A549 (cell line): Measurements from ENCODE around the gene KCNQ1. TPM values are rescaled to one million over a fixed set of nuclear protein-coding genes. Genes with fewer than 3 reads are reported as not detected.

ENCODE experiments used
- ATAC-seq, 2 experiments: fragments of 200-7000 bp in 1 of 2; fragments of >200 bp in 1 of 2; cut with Nextera tagmentation in 1 of 2; cut with Tn5 transposase in 1 of 2; 3 replicates each; pipeline versions ENCODE4 v1.8.0 to v1.9.1; 2018 to 2020; ENCODE audit warnings: mild to moderate bottlenecking in 1 of 2, moderate library complexity in 1 of 2
- CTCF ChIA-PET: fragments of 300-600 bp; sonication (Branson Sonifier 250); formaldehyde crosslinking; extraction: SDS; loops from one replicate; lab custom pipeline; 2021; ENCODE audit warnings: antibody characterized with exemption, inconsistent platforms; lab: Yijun Ruan, JAX
- POLR2A ChIA-PET: fragments of 350-600 bp; formaldehyde crosslinking; extraction: SDS; loops from one replicate; lab custom pipeline; 2021; ENCODE audit warnings: antibody characterized with exemption, inconsistent platforms; lab: Yijun Ruan, JAX
- DNase-seq, 2 experiments: peaks; one replicate each; pipeline versions ENCODE4 v3.0.0 to v3.0.0-alpha.2; 2011 to 2016; ENCODE audit warnings: low read depth in 1 of 2, low spot score in 1 of 2
- FAIRE-seq: peaks from 2 replicates; lab custom pipeline; 2011; peaks lifted over from hg19 to GRCh38; lab: Jason Lieb, UNC
- H3K27ac ChIP-seq, 2 experiments: fragments of >200 bp; sonication (Bioruptor Twin); formaldehyde crosslinking; 3 replicates each; pipeline ENCODE4 v1.5.1; 2016 to 2017
- H3K4me1 ChIP-seq: fragments of >200 bp; sonication (Bioruptor Twin); formaldehyde crosslinking; 3 replicates; pipeline ENCODE4 v1.6.1; 2016
- H3K4me2 ChIP-seq: fragments of >200 bp; sonication (Bioruptor Twin); formaldehyde crosslinking; 3 replicates; pipeline ENCODE4 v1.6.1; 2016
- H3K4me3 ChIP-seq: fragments of >200 bp; sonication (Bioruptor Twin); formaldehyde crosslinking; 3 replicates; pipeline ENCODE4 v1.5.1; 2016
- H3K9me3 ChIP-seq: fragments of >200 bp; sonication (Bioruptor Twin); formaldehyde crosslinking; 3 replicates; pipeline ENCODE4 v1.6.1; 2016
- BCL3 ChIP-seq: fragments of >200 bp; sonication (Bioruptor Twin); formaldehyde crosslinking; IDR thresholded peaks from 3 replicates; pipeline ENCODE4 v1.6.1; 2016
- CBX8 ChIP-seq: fragments of 200-600 bp; sonication (generic); IDR thresholded peaks from 2 replicates; pipeline ENCODE4 v1.6.1; 2016
- CHD2 ChIP-seq: fragments of 150-350 bp; IDR thresholded peaks from 2 replicates; pipeline ENCODE4 v1.6.1; 2014; ENCODE audit warnings: low read length; ENCODE audit not compliant: partially characterized antibody
- CHD4 ChIP-seq: fragments of 200-600 bp; sonication (generic); IDR thresholded peaks from 2 replicates; pipeline ENCODE4 v1.6.1; 2016; ENCODE audit warnings: antibody characterized with exemption, mild to moderate bottlenecking, borderline replicate concordance
- EHMT2 ChIP-seq: fragments of 200-600 bp; sonication (generic); IDR thresholded peaks from 2 replicates; pipeline ENCODE4 v1.6.1; 2016; ENCODE audit warnings: antibody characterized with exemption, low read depth, mild to moderate bottlenecking, moderate library complexity
- EP300 ChIP-seq, 2 experiments: fragments of >200 bp; sonication (Bioruptor Twin); formaldehyde crosslinking; IDR thresholded peaks; 2 replicates in 1 of 2; 3 replicates in 1 of 2; pipeline ENCODE4 v1.6.1; 2016 to 2017
- FOSB ChIP-seq: fragments of 250-450 bp; sonication (Bioruptor Pico); IDR thresholded peaks from 2 replicates; pipeline ENCODE4 v1.5.0; 2020; ENCODE audit warnings: mild to moderate bottlenecking, moderate library complexity
- FOXS1 ChIP-seq: fragments of 250-450 bp; sonication (Bioruptor Pico); IDR thresholded peaks from 2 replicates; pipeline ENCODE4 v1.5.0; 2020; ENCODE audit warnings: mild to moderate bottlenecking, moderate library complexity
- GATA3 ChIP-seq: IDR thresholded peaks from 2 replicates; pipeline ENCODE4 v1.6.1; 2012; ENCODE audit warnings: borderline replicate concordance
- HDAC2 ChIP-seq: fragments of 200-600 bp; sonication (generic); IDR thresholded peaks from 2 replicates; pipeline ENCODE4 v1.6.1; 2016
- HOXA7 ChIP-seq: fragments of 250-450 bp; sonication (Bioruptor Pico); IDR thresholded peaks from 2 replicates; pipeline ENCODE4 v1.5.0; 2020; ENCODE audit warnings: mild to moderate bottlenecking, moderate library complexity
- JUN ChIP-seq, 2 experiments: fragments of >200 bp; sonication (Bioruptor Twin); formaldehyde crosslinking; IDR thresholded peaks; 2 replicates in 1 of 2; 3 replicates in 1 of 2; pipeline ENCODE4 v1.6.1; 2016 to 2017
- JUNB ChIP-seq: fragments of >200 bp; sonication (Bioruptor Twin); formaldehyde crosslinking; IDR thresholded peaks from 2 replicates; pipeline ENCODE4 v1.6.1; 2016
- KDM5A ChIP-seq: fragments of 200-600 bp; sonication (generic); IDR thresholded peaks from 2 replicates; pipeline ENCODE4 v1.6.1; 2016; ENCODE audit warnings: antibody characterized with exemption, mild to moderate bottlenecking
- MAZ ChIP-seq: fragments of 150-350 bp; IDR thresholded peaks from 2 replicates; pipeline ENCODE4 v1.6.1; 2014; ENCODE audit warnings: antibody characterized with exemption, low read depth, low read length, borderline replicate concordance
- NFE2L2 ChIP-seq: fragments of 150-350 bp; conservative IDR thresholded peaks from 2 replicates; pipeline ENCODE4 v1.6.1; 2014; ENCODE audit warnings: low read length
- NPAS2 ChIP-seq: fragments of 250-450 bp; sonication (Bioruptor Pico); IDR thresholded peaks from 2 replicates; pipeline ENCODE4 v1.8.0; 2022; ENCODE audit warnings: mild to moderate bottlenecking, moderate library complexity, borderline replicate concordance
- POLR2A ChIP-seq: IDR thresholded peaks from 2 replicates; pipeline ENCODE4 v1.6.1; 2012; ENCODE audit warnings: mild to moderate bottlenecking, low read length
- POLR2AphosphoS2 ChIP-seq: conservative IDR thresholded peaks from 2 replicates; pipeline ENCODE4 v1.6.1; 2012; ENCODE audit warnings: low read length, improper control_type of control experiment, inconsistent platforms
- RAD21 ChIP-seq, 2 experiments: fragments of >200 bp in 1 of 2; sonication (Bioruptor Twin) in 1 of 2; formaldehyde crosslinking in 1 of 2; IDR thresholded peaks in 1 of 2; conservative IDR thresholded peaks in 1 of 2; 2 replicates in 1 of 2; 3 replicates in 1 of 2; pipeline ENCODE4 v1.6.1; 2012 to 2018; ENCODE audit warnings: inconsistent platforms in 1 of 2
- RNF2 ChIP-seq: fragments of 200-600 bp; sonication (generic); IDR thresholded peaks from 2 replicates; pipeline ENCODE4 v1.6.1; 2016; ENCODE audit warnings: low read depth, mild to moderate bottlenecking, antibody characterized with exemption, moderate library complexity, borderline replicate concordance
- SREBF2 ChIP-seq: fragments of 450-650 bp; IDR thresholded peaks from 2 replicates; pipeline ENCODE4 v1.6.1; 2014; ENCODE audit warnings: mild to moderate bottlenecking, moderate library complexity
- TFCP2L1 ChIP-seq: fragments of 250-450 bp; sonication (Bioruptor Pico); IDR thresholded peaks from 2 replicates; pipeline ENCODE4 v1.5.0; 2021; ENCODE audit warnings: mild to moderate bottlenecking
- ZC3H11A ChIP-seq: fragments of 450-650 bp; IDR thresholded peaks from 2 replicates; pipeline ENCODE4 v1.6.1; 2014; ENCODE audit warnings: antibody characterized with exemption, mild to moderate bottlenecking
- WGBS: methylation state at CpG from one replicate; pipeline ENCODE4 v1.1.6; 2017; ENCODE audit errors: missing lambda C conversion rate; 5-methylcytosine and 5-hydroxymethylcytosine counted together
- polyA plus RNA-seq, 4 experiments: library from polyadenylated mRNA; depleted of rRNA in 3 of 4; stranded (reverse); fragments of >200 nt; fragmentation: RNase III in 1 of 4; extraction: RNeasy Plus Mini Kit Qiagen cat#74134 plus additional on column Dnase treatment in 1 of 4; gene quantifications; 2 replicates in 3 of 4; 3 replicates in 1 of 4; pipeline ENCODE4 v1.2.3, GENCODE V29; 2011 to 2017
- TF ChIP-seq, protein P1 (sequence below): fragments of >200 bp; sonication (Bioruptor Twin); formaldehyde crosslinking; IDR thresholded peaks from 3 replicates; pipeline ENCODE4 v1.5.1; 2016

The KCNQ1 gene
- polyA plus RNA-seq, 2 of the 4 experiments (the other 2 are of a cell fraction): 0.14 to 0.17 TPM

DNA sequence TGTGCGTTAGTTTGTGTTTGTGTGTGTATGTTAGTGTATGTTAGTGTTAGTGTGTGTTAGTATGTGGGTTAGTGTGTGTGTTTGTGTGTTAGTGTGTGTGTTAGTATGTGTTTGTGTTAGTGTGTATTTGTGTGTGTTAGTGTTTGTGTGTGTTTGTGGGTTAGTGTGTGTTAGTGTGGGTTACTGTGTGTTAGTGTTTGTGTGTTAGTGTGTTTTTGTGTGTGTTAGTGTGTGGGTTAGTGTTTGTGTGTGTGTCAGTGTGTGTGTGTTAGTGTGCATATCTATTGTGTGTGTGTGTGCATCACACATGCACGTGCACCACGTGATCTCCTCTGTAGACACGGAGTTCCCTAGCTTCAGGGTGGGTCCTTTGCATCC lies 139.6 kb downstream of the KCNQ1 start:
- Histone ChIP-seq H3K4me2 (no peak overlapping the region), H3K4me1 (no peaks in the 10 kb centered on the region), H3K4me3 (no peak overlapping the region), H3K9me3 (no peaks in the 10 kb centered on the region)
- 60% methylated on average over 4 of the region's 4 CpGs for WGBS
- DNase-seq (no peak), FAIRE-seq (no peak), ATAC-seq (no peak)
- CTCF ChIA-PET: no interaction called here
- POLR2A ChIA-PET: no interaction called here
- no peak for TF ChIP-seq EHMT2
- no peak for TF ChIP-seq RAD21 (conservative IDR thresholded peaks at IDR 0.05 in 1 of 2, IDR thresholded peaks at IDR 0.05 in 1 of 2)
- no peak for TF ChIP-seq GATA3
- TF ChIP-seq NPAS2 (CRISPR knock-in tag): no peak
- no peak for TF ChIP-seq EP300 (IDR thresholded peaks at IDR 0.05)
- no peak for TF ChIP-seq RNF2
- no peak for TF ChIP-seq JUNB
- no peak for TF ChIP-seq FOXS1 (CRISPR knock-in tag)
- no peak for TF ChIP-seq HDAC2
- no peak for TF ChIP-seq BCL3
- TF ChIP-seq POLR2AphosphoS2: no peak
- no peak for TF ChIP-seq CHD2
- no peak for TF ChIP-seq ZC3H11A
- TF ChIP-seq KDM5A: no peak
- TF ChIP-seq, all 56 proteins: peak for 0
- no peak overlapping the region for H3K27ac ChIP-seq

DNA sequence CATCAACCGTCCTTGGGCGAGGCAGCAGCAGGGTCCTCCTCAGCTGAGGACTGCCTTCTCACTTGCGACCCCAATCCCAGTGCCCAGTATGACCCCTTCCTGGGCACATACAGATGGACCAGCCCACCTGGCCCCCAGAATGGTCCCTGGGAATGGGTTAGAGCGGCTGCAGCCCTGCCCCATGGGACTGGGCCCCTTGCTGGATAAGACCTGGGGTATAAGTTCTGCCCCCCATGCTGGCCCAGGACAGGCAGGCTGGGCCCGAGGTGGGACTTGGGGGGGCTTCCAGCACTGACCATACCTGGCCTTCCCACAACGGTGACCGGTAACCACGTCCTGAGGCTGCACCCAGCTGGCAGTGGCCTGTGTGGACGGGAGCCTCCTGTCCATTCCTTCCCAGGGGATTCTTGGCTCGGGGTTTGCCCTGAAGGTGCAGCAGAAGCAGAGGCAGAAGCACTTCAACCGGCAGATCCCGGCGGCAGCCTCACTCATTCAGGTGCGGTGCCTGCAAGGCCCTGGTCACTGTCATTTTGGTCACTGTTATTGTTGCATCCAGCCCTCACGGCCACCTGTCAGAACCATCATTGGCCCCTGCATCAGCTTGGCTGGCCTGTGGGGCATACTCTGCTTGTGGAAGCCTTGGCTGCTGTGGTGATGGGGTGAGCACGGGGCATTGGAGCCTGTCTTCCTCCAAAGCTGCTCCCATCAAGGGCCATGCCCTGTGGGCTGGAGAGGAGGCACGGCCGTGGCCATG lies 140.2 kb downstream of the KCNQ1 start:
- no peak overlapping the region for H3K4me2 ChIP-seq
- no peak overlapping the region for H3K27ac ChIP-seq
- TF ChIP-seq HDAC2 (no peak), POLR2AphosphoS2 (no peak), SREBF2 (no peak), TFCP2L1 (CRISPR knock-in tag) (no peak), HOXA7 (CRISPR knock-in tag) (no peak)
- H3K9me3 ChIP-seq: no peaks in the 10 kb centered on the region
- DNase-seq (no peak), ATAC-seq (no peak), FAIRE-seq (no peak)
- ChIA-PET CTCF (no interaction called here), POLR2A (no interaction called here)
- no peaks in the 10 kb centered on the region for H3K4me1 ChIP-seq
- WGBS: 82% methylated on average over 13 of the region's 18 CpGs
- H3K4me3 ChIP-seq: no peak overlapping the region

GRCh38 chr11:2585566-2586086 lies 140.8 kb downstream of the KCNQ1 start:
- H3K9me3 ChIP-seq: no peaks in the 10 kb centered on the region
- H3K4me1 ChIP-seq: no peaks in the 10 kb centered on the region
- no peak overlapping the region for H3K4me2 ChIP-seq
- CTCF ChIA-PET: interaction anchor here (0.9 kb wide), 1 partner anchor 14 kb away, joined by 3 read pairs; no protein-coding TSS in a partner anchor
- H3K27ac ChIP-seq: no peak overlapping the region
- H3K4me3 ChIP-seq: no peak overlapping the region
- FAIRE-seq (no peak), ATAC-seq (no peak), DNase-seq (no peak)
- POLR2A ChIA-PET: no interaction called here
- WGBS: 78% methylated on average over 5 of the region's 6 CpGs
- no peak for TF ChIP-seq MAZ
- no peak for TF ChIP-seq NFE2L2
- TF ChIP-seq RAD21 (conservative IDR thresholded peaks at IDR 0.05 in 1 of 2, IDR thresholded peaks at IDR 0.05 in 1 of 2): no peak
- TF ChIP-seq HOXA7 (CRISPR knock-in tag): no peak
- no peak for TF ChIP-seq NPAS2 (CRISPR knock-in tag)
- TF ChIP-seq POLR2A: no peak
- TF ChIP-seq, protein P1, sequence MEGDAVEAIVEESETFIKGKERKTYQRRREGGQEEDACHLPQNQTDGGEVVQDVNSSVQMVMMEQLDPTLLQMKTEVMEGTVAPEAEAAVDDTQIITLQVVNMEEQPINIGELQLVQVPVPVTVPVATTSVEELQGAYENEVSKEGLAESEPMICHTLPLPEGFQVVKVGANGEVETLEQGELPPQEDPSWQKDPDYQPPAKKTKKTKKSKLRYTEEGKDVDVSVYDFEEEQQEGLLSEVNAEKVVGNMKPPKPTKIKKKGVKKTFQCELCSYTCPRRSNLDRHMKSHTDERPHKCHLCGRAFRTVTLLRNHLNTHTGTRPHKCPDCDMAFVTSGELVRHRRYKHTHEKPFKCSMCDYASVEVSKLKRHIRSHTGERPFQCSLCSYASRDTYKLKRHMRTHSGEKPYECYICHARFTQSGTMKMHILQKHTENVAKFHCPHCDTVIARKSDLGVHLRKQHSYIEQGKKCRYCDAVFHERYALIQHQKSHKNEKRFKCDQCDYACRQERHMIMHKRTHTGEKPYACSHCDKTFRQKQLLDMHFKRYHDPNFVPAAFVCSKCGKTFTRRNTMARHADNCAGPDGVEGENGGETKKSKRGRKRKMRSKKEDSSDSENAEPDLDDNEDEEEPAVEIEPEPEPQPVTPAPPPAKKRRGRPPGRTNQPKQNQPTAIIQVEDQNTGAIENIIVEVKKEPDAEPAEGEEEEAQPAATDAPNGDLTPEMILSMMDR: no peak
- TF ChIP-seq RNF2: no peak
- TF ChIP-seq CBX8: no peak
- no peak for TF ChIP-seq EP300 (IDR thresholded peaks at IDR 0.05)
- no peak for TF ChIP-seq SREBF2
- no peak for TF ChIP-seq JUN (IDR thresholded peaks at IDR 0.05)
- no peak for TF ChIP-seq JUNB
- TF ChIP-seq CHD4: no peak
- no peak for TF ChIP-seq FOSB
